Hypothalamus (tissue), 51 donors: ENCODE results near the gene CELF1.
"Not testable (repeated sequence)": the region's sequence is repeated elsewhere in the genome, so short reads cannot be mapped to it uniquely, and the experiment has no call there.

Experiments
- DNase-seq, 51 donors: peaks; one replicate each; lab custom pipeline; 2025; lab: John Stamatoyannopoulos, UW

The CELF1 gene

GRCh38 chr11:47545298-47545697 lies 7.6 kb downstream of the CELF1 start:
- DNase-seq, result no peak

- DNase-seq, result no peak
Observed at GRCh38 chr11:47541070-47541469, 11.9 kb downstream of the CELF1 start.

GRCh38 chr11:47539681-47540039 lies 13.3 kb downstream of the CELF1 start:
- DNase-seq, result no peak

GRCh38 chr11:47538741-47539565 lies 14.0 kb downstream of the CELF1 start:
- peak in 7 of 51 donors; percentile 4 to 44 (median 10) for DNase-seq

GRCh38 chr11:47536915-47537314 lies 16.0 kb downstream of the CELF1 start:
- no peak for DNase-seq

- DNase-seq, result no peak
Observed at GRCh38 chr11:47534704-47535251, 18.2 kb downstream of the CELF1 start.

GRCh38 chr11:47533690-47534151 lies 19.2 kb downstream of the CELF1 start:
- DNase-seq, result no peak

GRCh38 chr11:47532597-47533213 lies 20.2 kb downstream of the CELF1 start:
- DNase-seq, result peak in 1 of 51 donors; percentile 38

- no peak for DNase-seq
Observed at GRCh38 chr11:47531666-47532065, 21.3 kb downstream of the CELF1 start.

GRCh38 chr11:47530721-47531120 lies 22.2 kb downstream of the CELF1 start:
- DNase-seq, result not testable (repeated sequence)

GRCh38 chr11:47529951-47530350 lies 23.0 kb downstream of the CELF1 start:
- no peak for DNase-seq

GRCh38 chr11:47527186-47527585 lies 25.7 kb downstream of the CELF1 start:
- DNase-seq, result no peak

GRCh38 chr11:47526032-47526431 lies 26.9 kb downstream of the CELF1 start:
- DNase-seq, result not testable (repeated sequence)

GRCh38 chr11:47524291-47524874 lies 28.5 kb downstream of the CELF1 start:
- peak in 12 of 51 donors; percentile 7 to 78 (median 24) for DNase-seq

GRCh38 chr11:47523490-47524225 lies 29.3 kb downstream of the CELF1 start:
- peak in 11 of 51 donors; percentile 4 to 57 (median 23) for DNase-seq

- no peak for DNase-seq
Observed at GRCh38 chr11:47518212-47518964, 34.5 kb downstream of the CELF1 start.

GRCh38 chr11:47516984-47517853 lies 35.7 kb downstream of the CELF1 start:
- no peak for DNase-seq

GRCh38 chr11:47516155-47516554 lies 36.8 kb downstream of the CELF1 start:
- no peak for DNase-seq
